Measurements from ENCODE around the gene ADCY1.

The ADCY1 gene

DNA sequence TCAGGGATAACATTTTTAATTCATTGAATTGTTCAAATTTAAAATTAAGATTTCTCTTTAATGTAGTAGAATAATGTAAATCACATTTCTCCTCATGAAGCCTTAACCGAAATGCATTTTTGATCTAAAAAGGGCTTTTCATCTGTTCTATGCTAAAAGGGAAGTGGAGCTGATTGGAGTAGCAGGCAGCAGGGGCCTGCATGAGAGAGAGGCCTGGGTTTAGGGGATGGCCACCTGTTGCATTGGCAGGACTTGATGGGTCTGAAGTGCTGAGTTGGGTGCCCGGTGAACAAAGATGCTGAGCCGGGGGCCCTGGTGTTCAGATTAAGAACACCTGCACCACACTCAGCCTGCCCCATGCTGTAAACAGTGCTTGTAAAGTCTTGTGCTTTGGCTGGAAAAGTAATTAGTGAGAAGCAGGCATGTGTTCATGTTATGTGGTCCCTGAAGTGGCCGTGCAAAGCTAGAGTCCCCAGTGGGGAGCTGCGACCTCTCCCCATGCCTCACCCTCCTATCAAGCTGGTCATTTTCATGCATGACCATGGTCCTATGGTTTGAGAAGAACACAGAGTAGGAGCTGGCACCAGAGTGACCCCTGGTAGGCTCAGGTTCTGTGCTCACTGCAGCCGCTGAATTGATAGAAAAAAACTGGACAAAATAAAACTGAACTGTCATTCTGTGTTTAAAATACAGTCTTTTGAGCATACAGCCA, 124.3 kb downstream of the ADCY1 start:
- no peak for DNase-seq

DNA sequence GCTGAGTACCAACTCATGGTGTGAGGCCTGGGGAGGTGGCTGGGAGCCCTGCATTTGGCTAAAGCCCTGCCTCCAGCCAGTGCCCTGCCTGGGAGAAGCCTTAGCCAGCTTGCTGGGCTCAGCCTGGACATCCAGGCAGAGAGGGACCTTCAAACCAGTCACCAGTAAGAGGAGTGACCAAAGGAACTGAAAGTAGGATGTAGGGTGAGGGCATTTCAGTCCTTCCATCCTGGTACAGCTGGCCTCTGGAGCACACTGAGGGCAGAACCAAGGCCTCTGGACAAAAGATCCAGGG, 124.8 kb downstream of the ADCY1 start:
- DNase-seq: no peak

DNA sequence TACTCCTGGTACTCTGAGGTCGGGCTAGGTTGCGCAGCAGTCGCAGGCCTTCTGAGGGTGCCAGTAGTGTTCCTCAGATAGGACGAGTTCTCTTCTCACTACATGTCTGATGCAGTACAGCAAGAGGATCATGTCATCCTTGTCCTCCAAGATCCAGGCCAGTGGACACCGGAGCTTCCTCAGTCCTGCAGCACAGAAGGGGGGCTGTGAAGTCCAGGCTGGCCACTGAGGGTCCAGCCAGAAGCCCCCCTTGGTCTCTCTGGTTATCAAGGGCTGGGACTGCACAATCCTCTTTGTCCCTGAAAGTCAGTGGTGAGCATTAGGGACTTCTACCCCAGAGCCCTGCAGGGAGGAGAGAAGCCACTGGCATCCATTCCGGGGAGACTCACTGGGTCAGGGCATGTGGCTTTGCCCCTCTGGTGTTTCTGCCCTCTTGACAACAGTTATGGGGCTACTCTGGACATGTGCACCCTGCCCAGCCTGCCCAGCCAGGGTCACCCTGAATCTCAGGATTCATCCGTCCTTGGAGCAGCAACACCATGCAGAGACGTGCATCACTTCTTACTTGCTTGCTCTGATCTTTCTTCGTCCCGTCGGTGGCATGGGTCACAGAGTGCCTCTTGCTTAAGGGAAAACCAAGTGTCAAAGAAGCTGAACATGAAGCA, 125.7 kb downstream of the ADCY1 start:
- DNase-seq: no peak

DNA sequence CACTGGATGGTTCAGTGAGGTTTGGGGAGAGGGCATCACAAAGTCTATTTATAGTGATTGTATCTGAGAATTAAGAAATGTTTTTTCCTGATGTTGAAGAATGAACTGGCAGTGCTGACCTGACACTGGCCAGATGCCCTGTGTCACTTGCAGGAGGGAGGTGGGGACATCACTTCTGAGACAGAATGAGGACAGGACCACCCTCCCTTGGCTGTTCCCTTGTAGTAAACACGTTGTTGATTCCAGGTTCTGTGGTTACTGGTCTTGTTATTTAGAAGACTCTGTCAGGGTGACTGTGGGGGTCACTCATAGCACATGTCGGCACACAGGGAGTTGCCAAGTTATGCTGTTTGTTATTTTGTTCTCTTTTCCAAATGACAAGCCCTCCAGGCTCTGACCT, 126.4 kb downstream of the ADCY1 start:
- DNase-seq: no peak

DNA sequence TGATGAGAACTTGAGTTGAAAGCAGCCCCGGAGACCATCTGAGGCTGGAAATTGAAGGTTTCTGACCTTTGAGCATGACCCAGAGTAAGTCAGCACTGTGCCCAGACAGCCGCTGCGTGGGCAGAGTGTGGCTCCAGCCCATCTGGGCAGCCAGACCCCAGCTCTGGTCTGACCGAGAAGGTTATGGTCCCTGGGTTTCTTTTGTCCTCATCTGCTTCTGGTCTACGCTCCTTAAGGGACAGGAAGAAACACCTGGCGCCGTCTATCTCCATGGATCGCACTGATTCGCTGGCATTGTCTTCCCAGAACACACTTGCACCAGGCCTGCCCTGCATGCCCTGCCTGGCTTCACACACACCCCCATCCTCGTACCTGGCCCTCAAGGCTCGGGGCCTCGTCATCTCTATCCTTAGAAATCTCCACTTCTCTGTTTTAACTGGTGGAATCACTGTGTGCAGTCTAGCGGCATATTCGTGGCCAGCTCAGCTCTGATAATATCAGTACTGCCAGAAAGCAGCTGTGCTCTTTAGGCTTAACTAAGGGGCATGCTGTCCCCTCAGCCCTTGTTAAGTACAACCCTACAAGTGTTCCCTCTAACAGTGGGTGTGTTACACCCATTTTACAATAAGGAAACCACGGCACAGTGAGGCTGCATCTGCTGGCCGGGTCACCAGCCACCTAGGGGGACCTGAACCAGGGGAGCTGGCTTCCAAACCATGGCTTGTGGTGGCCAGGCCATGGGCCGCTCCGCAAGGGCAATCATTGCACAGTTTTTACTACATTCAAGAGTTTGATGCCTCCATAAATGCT, 127.7 kb downstream of the ADCY1 start:
- no peak for DNase-seq

DNA sequence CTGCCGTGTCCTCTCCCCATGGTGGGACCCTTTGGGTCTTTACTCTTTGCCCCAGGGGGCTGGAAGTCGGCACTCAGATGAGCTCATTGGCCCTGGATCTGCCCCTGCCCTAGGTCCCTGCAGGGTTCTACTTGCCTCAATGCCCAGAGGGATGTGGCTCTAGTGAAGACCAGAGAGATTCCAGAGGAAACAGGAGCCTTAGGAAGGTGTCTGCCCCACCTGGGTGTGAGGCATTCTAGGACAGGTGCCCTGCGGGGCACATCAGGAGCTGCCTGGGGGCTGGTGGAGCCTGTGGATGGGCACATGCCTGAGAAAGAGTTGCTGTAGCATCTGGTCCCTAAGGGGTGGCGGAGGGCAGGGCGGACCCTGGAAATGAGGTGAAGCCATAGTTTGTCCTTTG, 128.6 kb downstream of the ADCY1 start:
- no peak for DNase-seq

DNA sequence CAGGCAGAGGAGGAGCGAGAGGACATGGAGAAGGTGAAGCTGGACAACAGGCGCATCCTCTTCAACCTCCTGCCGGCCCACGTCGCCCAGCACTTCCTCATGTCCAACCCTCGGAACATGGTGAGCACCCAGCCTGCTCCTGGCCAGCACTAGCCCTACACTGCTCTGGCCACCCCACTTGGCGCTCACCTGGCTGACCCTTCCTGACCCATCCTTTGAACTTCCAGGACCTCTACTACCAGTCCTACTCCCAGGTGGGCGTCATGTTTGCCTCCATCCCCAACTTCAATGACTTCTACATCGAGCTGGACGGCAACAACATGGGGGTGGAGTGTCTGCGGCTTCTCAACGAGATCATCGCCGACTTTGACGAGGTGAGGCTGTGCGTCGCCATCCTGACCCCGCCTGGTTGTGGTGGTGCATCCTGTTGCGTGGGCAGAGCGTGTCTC, 129.2 kb downstream of the ADCY1 start:
- DNase-seq: no peak

DNA sequence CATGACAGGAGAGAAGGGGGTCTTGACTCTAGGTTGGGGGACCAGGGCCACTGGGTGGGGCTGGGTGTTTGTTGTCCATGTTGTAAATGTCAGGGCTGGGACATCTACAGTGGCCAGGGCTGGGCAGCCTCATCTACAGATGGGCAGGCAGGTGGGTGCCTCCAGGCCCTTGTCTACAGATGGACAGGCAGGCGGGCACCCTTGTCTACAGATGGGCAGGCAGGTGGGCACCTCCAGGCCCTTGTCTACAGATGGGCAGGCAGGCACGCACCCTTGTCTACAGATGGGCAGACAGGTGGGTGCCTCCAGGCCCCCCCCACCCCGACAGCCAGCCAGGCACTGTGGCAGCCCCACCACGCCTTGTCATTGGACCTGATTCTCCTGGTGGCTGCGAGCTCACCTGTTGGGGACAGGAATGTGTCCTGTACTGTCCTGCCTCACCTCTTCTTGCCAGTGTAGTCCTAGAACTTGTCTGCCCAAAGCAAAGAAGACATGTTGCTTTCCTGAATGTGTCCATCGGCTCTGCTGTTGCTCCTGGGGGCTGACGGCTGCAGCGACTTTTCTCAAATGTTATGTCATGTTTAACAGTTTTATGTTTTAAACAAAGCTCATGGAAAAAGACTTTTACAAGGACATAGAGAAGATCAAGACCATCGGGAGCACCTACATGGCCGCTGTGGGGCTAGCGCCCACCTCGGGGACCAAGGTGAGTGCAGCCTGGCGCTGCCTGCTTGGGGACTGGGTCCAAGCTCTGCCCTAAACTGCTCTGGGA, 129.9 kb downstream of the ADCY1 start:
- DNase-seq: no peak

DNA sequence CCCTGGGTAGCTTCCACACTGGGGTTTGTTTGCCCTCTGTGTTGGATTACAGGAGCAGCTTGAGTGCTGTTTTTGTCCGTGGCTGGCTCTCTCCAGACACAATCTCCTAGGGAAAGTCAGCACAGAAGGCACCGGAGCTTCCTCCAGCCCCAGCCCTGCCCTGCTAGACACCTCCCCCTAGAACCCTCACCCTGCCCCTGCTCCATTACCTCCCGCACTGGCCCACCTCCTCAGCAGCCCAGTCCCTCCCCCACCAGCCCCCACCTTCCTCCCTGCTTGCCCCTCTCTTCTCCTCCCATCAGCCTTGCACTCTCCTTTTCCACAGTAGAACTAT, 130.5 kb downstream of the ADCY1 start:
- DNase-seq: no peak

DNA sequence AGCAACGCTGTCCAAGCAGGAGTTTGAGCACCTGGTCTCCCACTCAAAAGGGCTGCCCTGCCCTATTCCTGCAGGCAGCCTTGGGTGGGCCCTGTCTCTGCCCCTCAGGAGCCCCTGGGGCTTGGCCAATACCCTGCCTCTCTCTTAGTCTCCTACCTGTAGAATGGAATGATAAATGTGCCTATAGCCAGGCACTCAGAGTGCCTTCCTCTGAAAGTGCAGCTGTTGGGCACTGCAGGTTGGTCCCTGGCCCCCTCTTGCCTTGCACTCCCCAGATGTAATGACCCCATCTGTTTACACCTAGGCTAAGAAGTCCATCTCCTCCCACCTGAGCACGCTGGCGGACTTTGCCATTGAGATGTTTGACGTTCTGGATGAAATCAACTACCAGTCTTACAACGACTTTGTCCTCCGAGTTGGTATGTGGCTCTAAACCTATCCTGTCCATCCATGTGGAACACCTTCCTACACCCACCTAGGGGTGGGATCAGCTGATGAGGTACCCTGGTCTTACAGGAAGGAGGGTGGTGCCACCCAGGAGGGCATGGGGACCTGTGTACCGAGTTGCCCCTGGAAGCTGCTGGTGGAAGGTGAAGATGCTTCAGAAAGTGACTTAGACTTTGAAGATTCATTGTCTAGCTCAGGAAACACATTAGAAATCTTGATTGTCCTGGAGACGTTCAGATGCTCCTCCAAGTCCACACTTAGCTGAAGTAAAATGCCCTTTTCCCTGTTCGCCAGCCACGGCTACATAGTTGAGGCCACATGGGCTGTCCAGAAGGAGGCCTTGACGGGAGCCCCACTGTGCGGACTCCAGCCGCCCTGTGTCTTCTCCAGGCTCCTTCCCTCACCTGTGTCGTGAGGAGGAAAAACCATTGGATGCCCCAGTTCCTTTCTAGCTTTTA, 134.1 kb downstream of the ADCY1 start:
- no peak for DNase-seq

DNA sequence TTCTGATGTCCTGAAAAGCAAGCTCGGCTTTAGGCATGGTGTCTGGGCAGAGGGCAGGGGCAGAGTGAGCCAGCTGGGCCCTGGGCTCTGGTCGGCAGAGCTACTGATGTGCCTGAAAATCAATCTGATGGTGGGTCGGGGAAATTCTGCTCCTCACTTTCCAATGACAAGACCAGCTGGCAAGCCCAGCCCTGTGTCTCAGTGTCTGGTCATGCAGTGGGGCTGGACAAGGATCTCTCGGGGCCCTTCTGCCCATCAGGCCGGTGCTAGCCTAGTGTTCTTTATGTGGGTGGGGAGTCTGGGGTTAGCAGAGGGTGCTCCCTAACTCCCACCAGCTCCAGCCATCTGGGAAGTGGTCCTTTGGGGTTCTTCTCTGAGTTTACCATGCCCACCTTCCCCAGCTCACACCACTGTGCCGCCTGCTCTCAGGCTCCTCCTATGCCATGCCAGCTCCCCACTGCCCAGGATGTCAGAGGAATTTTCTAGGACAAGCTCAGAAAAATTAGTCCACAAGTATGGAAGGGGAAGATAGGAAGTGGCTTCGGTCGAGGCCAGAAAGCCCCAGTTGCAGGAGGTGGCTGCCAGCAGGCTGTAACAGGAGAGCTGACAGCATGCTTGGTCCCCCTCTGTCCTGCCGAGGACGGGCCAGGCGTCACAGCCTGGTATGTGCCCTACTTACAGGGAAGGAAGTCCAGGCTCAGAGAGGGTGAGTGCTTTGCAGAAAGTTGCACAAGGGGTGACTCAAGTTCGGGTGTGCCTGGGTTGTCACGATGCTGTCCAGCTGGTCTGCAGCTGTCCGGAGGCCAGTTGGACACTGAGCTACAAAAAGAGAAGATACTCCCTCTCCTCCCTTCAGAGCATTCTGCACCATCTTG, 135.2 kb downstream of the ADCY1 start:
- no peak for DNase-seq

DNA sequence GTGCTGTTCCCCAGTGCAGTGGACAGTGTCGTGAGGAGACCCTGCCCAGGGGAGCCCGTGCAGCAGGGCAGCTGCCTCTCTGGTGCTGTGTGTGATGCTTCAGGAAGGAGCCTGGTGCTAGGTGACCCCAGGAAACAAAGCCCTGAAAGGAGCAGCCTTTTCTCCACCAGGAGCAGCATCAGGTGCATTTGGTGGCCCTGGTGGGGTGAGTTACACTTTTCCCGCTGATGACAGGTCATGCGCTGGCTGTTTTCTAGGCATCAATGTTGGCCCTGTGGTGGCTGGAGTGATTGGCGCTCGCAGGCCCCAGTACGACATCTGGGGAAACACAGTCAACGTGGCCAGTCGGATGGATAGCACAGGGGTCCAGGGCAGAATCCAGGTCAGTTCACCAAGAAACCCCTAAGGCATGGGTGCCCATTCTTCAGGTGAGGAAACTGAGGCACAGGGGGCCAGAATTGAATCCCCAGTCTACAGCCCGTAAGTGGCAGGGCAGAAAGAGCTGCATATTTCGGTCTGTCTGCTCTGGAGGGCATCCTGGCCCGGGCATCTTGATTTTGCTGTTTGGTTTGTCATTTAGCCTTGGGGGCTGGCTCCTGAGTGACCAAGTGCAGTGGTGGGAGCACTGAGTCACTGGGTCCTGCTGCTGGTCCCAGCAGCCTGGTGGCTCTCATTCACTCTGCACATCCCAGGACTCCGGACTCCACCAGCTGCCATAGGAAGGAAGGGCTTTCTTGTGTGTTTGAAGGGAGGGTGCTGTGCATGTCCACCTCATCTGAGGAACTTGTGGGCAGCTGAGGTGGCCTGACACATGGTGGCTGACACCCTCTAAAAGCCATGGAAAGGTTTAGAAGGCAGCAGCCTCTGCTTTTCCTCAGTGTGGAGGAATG, 136.3 kb downstream of the ADCY1 start:
- no peak for DNase-seq

DNA sequence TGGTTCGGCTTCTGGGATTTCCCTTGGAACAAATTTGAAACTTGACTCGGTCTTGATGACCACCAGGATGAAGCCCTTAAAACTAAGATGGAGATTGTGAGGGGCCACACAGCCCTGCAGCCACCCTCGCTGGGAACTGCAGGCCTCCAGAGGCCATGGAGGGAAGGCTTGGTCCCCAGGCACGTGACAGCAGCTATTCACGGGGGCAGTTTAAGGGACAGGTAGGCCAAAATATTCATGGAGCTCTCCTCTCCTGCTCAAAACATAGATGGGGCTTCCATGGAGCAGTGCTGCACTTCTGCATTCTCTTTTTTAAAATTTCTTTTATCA, 137.0 kb downstream of the ADCY1 start:
- no peak for DNase-seq

DNA sequence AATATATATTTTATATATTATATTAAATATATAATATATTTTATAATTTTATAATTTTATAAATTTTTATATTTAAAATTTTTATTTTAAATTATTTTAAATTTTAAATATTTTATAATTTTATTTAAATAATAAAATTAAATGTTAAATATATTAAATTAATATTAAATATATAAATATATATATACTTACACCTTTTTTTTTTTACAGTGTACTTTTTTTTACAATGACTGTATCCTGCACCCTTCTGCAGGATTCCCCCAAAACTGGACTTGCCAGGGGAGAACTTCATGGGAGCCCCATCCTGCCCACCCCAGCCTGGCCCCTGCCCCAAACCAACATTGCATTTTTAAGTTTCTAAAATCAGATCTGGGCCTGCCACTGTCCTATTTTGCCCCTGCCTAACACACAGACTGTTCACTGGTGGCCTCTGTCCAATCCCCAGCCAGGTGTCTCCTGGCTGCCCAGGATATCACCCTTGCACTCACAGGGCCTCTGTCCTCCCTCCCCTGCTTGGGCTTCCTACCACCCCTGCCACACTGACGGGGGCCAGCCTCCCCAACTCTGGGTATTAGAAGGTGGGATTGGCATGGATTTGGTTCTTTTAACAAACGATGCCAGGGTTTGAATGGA, 138.0 kb downstream of the ADCY1 start:
- DNase-seq: no peak

DNA sequence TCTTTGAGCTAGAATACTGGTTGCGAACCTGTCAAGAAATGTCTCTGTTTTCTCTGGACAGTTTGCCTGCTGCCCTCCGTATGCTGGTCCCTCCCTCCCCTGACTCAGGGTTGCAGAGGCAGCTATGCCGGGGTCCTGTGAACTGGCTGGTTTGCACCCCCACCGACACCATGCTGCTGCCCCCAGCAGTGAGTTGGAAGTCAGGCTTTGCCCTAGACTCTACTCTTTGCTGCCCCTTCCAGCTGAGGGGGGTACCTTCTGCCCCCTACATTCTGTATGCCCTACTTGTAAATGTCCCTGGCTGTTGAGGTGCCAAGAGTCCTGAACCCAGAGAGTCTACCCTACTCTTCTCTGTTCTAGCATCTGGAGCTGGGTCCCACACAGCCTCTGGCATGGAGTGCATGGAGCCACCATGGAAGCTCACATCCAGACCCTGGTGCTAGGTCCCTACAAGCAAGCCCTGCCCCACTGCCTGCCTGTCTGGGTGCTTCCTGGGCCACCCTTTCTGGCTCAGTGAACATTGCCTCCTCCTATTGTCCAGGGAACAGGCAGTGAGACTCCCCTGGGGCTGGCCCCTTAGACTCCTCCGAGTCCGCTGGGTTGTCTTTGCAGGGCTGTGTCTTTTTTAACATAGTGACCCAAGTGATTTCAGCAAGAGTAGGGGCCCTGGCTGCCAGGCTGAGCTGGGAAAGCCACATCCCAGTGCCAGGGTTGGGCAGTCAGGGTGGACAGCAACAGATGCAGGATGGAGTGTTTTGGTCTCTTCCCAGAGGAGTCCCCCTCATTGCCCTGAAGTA, 138.9 kb downstream of the ADCY1 start:
- DNase-seq: no peak

DNA sequence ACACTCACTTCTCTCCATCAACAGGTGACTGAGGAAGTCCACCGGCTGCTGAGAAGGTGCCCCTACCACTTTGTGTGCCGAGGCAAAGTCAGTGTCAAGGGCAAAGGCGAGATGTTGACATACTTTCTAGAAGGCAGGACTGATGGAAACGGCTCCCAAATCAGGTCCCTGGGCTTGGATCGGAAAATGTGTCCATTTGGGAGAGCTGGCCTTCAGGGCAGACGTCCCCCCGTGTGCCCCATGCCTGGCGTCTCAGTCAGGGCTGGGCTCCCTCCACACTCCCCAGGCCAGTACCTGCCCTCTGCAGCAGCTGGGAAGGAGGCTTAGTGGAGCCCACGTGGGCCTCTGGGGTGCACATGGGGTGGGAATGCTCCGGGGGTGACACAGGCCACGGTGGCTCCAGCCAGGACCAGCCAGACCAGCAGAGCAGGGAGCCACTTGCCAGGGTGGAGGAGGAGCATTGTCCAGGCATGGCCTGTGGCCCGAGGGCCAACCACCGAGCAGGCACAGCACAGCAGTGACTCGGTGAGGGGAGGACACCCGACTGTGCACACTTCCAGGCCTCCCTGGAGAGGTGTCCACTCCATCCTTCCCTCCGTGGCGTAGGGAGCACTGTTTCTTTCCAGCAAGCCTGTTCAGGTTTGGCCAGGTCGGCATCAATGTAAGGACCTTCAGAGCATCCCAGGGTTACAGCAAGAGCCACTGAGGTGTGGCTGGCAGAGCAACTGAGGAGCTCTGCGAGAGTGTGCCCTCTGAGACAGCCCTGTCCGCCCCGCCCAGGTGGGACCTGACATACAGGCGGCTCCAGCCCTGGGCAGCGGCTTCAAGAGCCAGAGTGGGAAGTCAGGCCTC, 139.7 kb downstream of the ADCY1 start:
- DNase-seq: no peak

DNA sequence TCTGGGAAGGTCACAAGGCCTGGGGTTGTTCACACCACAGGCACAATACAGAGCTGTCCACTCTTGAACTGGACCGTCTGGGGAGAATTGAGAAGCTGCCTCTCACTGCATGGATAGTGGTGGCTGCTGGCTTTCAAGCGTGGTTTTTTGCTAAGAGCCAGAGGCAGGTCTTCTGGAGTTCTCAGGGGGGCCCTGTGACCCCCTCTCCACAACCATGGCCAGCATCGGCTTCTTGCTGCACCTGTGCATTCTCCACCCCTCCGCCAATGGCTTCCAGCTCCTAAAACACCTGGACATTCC, 140.3 kb downstream of the ADCY1 start:
- DNase-seq: no peak
